ENCODE results near the gene ABCC1.

DNA sequence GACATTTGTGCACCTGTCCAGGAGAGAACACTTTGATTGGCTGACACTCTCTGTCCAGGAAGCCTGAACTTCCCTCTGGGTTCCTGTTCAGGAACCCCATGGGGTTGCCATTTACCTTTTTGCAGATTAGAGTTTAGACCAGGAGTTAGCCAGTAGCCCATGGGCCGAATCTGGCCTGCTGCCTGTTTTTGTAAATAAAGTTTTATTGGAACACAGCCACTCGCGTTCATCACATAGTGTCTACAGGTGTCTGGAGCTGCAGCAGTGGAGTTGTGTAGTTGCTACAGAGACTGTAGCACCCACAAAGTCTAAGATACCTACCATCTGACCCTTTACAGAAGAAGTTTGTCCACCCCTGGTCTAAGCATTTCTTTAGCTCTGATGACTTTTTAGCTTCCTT lies 70.9 kb downstream of the ABCC1 start:
- TF ChIP-seq, protein P1, sequence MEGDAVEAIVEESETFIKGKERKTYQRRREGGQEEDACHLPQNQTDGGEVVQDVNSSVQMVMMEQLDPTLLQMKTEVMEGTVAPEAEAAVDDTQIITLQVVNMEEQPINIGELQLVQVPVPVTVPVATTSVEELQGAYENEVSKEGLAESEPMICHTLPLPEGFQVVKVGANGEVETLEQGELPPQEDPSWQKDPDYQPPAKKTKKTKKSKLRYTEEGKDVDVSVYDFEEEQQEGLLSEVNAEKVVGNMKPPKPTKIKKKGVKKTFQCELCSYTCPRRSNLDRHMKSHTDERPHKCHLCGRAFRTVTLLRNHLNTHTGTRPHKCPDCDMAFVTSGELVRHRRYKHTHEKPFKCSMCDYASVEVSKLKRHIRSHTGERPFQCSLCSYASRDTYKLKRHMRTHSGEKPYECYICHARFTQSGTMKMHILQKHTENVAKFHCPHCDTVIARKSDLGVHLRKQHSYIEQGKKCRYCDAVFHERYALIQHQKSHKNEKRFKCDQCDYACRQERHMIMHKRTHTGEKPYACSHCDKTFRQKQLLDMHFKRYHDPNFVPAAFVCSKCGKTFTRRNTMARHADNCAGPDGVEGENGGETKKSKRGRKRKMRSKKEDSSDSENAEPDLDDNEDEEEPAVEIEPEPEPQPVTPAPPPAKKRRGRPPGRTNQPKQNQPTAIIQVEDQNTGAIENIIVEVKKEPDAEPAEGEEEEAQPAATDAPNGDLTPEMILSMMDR (conservative IDR thresholded peaks at IDR 0.05): no peak
- no peak for TF ChIP-seq ZFX (IDR thresholded peaks at IDR 0.05)
